GM19023 (cell line): ENCODE results near the gene SYTL2.
"Not testable (repeated sequence)": the region's sequence is repeated elsewhere in the genome, so short reads cannot be mapped to it uniquely, and the experiment has no call there.

Experiments used
- ATAC-seq: cut with Tn5 transposase; IDR thresholded peaks from one replicate; pipeline ENCODE4 v1.9.1; 2021; ENCODE audit warnings: mild to moderate bottlenecking, moderate library complexity; ENCODE audit not compliant: unreplicated experiment

The SYTL2 gene

GRCh38 chr11:85699957-85700741 is 110.8 kb downstream of the SYTL2 start:
- peak; percentile 86 for ATAC-seq

DNA sequence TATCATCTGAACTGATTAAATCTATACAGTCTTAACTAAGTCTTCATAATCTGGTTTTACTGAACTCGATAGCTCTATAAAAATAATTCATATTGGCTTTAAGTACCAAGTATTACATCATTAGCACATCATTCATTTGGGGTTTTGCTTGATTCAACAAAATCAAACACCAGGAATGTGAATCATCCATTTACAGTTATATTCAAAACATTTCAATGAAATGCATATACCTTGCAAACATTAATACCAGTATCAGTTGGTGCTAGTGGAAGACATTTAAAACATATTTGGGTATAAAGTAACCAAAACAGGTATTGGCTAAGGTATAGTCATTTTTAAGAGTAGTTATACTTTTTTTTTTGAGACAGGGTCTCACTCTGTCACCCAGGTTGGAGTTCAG is 112.7 kb downstream of the SYTL2 start:
- ATAC-seq = no peak

DNA sequence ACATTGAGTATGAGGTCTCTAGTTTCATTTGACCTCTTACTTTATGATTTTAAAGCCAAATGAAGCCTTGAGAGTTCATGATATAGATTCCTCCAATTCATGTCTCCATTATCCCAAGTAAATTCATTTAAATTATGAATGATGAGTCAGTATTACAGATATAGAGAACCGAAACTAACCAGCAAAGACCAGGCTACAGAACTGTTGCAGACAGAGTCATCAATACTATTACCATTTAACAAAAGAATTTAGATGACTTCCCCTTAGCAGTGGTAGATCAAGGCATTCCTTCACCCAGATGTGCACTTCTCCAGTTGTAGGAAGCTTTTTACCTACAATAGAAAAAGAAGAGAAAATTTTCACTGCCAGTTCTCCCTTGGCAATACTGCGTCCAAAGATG is 113.2 kb downstream of the SYTL2 start:
- ATAC-seq = no peak

DNA sequence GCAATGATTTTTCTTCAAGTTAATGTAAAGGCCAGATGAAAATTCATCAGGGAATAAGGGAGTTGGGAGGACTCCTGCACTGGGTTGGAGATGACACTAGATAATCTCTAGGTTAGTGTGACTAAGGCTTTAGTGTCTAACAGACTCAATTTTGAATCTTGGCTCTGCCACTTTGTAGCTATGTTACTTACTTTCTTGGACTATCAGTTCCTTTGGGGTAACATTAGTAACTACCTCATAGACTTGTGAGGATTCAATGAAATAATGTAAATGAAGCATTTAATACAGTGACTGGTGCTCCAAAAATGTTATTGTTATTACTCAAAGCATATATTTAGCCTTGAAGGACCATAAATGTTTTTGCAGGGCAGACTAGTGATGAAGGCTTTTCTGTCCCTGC is 115.4 kb downstream of the SYTL2 start:
- ATAC-seq = no peak

DNA sequence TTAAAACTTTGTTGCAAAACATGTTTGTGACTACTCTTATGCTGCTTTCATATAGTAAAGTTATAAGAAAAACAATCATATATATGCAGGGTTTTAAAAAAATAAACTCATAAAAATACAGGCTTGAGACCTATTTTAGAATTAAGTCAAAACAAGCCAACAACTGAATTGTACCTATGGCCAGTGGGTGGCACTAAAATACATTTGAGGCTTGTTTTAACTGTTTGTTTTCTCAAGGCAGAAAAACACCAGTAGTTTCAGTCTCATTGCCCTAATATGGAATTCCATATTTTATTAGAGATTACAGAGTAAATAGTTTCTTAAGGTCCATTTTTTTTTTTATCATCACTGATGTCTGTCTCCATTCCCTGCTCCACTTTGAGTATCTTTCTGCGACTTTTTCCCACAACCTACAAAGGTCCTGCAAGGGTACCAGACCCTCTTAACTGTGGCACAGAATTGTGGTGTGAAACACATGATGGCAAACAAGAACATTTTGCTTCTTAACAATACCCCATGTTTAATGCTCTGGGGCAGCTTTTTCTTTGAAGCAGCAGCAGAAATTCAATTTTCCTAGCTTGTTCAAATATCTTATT is 116.5 kb downstream of the SYTL2 start:
- ATAC-seq = no peak

GRCh38 chr11:85685820-85686459 is 125.0 kb downstream of the SYTL2 start, which contains the start of gene CCDC89:
Gene CCDC89 (minus strand): TSS chr11:85686195. CDS start chr11:85686130, 65 bp downstream.
- ATAC-seq = no peak

- no peak for ATAC-seq
Measured at GRCh38 chr11:85685125-85685819, 125.7 kb downstream of the SYTL2 start.

DNA sequence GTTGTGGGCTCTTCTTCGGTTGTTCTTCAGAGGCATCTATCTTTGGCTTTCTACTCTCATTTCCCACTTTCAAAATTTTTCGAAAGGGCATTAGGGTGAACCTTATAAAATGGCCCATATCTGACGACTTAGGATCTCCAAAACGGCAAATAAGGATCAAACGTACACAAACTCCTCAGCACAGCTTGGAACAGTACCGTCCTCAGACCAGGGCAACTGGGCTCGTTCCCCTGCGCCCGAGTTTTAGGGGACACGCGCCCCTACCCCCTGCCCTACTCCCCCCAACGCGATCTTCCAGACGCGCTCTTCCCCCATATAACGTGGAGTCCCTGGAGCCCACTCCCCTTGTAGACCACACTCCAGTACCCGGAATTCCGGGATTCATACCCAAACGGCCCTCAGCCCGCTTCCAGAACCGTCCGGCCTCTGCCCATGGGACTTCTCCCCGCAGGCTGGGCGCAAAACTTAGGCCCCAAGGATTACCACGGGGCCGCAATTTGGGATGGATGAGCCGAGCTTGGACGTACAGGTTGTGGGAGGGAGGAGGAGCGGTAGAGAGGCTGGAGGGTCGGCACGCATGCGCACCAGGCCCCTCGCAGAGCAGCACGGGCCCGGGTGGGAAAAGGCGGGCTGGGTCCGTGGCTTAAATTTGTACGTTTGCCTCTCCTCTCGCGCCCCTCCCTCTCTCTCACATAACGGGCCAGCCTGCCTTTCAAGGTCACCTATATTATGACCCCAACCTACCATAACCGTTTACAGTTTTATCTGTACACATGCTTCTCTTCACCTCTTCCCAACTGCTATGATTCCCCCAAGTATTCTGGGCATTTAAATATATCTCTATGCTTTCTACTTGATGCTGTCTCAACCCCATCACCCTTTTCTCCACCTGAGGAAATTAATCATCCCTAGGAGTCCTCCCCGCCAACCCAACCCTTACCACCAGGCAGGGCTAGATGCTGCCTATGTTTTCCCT is 128.3 kb downstream of the SYTL2 start:
- peak; percentile 95 for ATAC-seq

DNA sequence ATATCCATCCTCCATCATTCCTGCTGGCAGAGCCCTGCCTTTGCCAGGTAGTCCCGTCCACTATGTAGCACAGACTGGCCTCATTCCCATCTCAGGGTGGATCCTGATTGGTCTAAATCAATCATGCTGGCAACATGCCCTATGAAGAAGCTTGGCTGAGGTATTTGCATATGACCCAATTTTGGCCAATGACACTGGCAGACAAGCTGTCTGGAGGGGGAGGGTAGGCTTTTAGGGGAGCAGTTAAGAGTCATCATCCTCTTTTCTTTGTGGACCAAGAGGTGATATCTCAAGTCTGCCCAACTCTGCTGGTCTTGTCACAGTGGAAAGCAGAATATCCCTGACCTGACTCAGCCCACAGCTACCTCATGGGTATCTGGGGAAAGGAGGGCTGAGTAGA is 130.0 kb downstream of the SYTL2 start:
- ATAC-seq = no peak

GRCh38 chr11:85679576-85679975 is 131.4 kb downstream of the SYTL2 start:
- ATAC-seq = no peak

GRCh38 chr11:85673393-85673792 is 137.5 kb downstream of the SYTL2 start:
- ATAC-seq = no peak

- ATAC-seq = no peak
Measured at GRCh38 chr11:85672105-85672902, 138.6 kb downstream of the SYTL2 start.

DNA sequence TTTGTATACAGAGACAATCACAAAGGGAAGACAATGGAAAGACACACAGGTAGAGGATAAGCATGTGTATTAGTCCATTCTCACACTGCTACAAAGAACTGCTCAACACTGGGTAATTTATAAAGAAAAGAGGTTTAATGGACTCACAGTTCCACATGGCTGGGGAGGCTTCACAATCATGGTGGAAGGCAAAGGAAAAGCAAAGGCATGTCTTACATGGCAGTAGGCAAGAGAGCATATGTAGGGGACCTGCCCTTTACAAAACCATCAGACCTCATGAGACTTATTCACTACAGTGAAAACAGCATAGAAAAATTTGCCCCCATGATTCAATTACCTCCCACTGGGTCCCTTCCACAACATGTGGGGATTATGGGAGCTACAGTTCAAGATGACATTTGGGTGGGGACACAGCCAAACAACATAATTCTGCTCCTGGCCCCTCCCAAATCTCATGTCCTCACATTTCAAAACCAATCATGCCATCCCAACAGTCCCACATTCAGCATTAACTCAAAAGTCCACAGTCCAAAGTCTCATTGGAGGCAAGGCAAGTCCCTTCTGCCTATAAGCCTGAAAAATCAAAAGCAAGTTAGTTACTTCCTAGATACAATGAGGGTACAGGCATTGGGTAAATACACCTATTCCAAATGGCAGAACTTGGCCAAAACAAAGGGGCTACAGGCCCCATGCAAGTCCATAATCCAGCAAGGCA is 139.8 kb downstream of the SYTL2 start:
- ATAC-seq = not testable (repeated sequence)

- no peak for ATAC-seq
Measured at GRCh38 chr11:85668157-85668556, 142.8 kb downstream of the SYTL2 start.

- no peak for ATAC-seq
Measured at GRCh38 chr11:85666687-85667086, 144.3 kb downstream of the SYTL2 start.

GRCh38 chr11:85665733-85666132 is 145.2 kb downstream of the SYTL2 start:
- ATAC-seq = no peak

DNA sequence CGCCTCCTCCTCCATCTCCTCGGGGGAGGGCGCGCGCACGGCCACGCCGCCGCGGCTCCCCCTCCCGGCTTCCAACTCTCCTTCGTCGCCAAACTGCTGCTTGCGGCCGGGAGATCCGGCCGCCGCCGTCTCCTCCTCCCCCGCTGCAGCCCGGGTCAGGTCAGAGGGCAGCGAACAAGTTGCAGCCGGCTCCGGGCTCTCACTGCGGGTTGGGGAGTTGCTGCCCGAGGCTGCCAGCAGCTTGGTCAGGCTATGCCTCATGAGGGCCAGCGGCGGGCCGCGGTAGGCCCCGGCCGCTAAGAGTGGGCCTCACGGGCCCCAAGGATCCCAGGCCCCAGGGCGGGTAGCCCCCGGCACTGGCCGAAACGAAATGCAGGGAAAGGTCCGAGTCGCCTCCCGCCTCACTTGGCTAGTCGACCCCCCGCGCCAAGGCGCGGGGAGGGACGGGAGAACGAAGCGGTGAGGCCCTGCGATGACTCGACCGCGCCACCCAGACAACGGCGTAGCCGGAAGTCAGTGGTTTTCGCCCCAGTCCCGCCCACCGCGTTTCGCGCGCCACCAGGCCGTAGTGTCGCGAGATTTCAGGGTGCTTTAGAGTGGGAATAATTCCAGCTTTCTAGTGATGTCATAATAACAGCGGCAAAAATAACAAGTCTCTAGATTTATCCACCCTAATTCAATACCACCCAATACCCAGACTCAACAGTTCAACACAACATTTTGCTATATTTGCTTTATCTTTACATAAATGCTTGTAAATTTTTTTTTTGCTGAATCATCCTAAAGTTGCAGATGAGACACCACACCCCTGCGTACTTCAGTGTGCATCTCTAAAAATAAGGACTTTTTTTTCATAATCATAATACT is 146.1 kb downstream of the SYTL2 start, which contains the start of gene CREBZF:
CREBZF (minus strand) TSS at position 515 of the 867 bp plus-strand sequence; CDS start at position 261, 254 bp downstream.
- ATAC-seq = peak; percentile 83
